ENCODE measurements around the gene CCNG2. TPM values are rescaled to one million over a fixed set of nuclear protein-coding genes. Genes with fewer than 3 reads are reported as not detected.

CCNG2 gene
- total RNA-seq, 1 experiment from 2014 or later = 10.6 TPM

DNA sequence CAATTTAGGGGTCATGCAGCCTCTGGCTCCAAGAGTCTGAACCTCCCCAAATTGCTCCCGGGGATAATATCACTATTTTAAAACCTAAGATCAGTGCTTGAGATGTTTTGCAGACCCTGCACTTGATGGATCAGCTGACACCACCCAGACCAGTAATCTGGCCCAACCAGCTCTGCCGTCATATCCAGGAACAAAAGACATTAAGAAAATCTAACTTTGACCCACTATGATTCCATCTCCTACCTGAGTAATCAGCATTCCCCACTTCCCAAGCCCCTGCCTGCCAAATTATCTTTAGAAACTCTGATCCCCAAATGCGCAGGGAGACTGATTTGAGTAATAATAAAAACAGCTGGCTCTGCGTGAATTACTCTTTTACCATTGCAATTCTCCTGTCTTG, 34.4 kb upstream of the CCNG2 start:
- Histone ChIP-seq H4K5ac (ENCODE audit: insufficient read length, low read depth, low read length) (no peak overlapping the region), H3K9me3 (ENCODE audit: control insufficient read depth, low read depth, low read length) (no peaks in the 10 kb centered on the region), H2BK15ac (ENCODE audit: low read depth, low read length) (no peak overlapping the region), H3K9ac (ENCODE audit: extremely low read depth, insufficient read length, low read length) (no peak overlapping the region), H3K4ac (ENCODE audit: low read depth, low read length) (no peak overlapping the region), H3K56ac (ENCODE audit: insufficient read length, low read depth, low read length) (no peak overlapping the region), H3K18ac (ENCODE audit: insufficient read length, low read depth, low read length) (no peak overlapping the region), H2BK12ac (ENCODE audit: insufficient read length, low read depth, low read length) (no peak overlapping the region), H3T11ph (ENCODE audit: low read length) (no peak overlapping the region), H4K91ac (ENCODE audit: insufficient read length, low read depth, low read length) (no peak overlapping the region), H2BK20ac (ENCODE audit: low read depth, low read length, poor library complexity, severe bottlenecking) (no peak overlapping the region), H3K27me3 (ENCODE audit: insufficient read depth, low read length) (no peaks in the 10 kb centered on the region), H3K23ac (ENCODE audit: insufficient read length, low read depth, low read length) (no peak overlapping the region), H3K4me1 (ENCODE audit: insufficient read depth, low read length) (peaks cover 2% of the 10 kb centered on the region; the same call in 1 of the 2 replicates), H2AK5ac (ENCODE audit: insufficient read length, low read length) (no peak overlapping the region), H2BK5ac (ENCODE audit: insufficient read length, low read length) (no peak overlapping the region), H2AFZ (ENCODE audit: low read length) (no peak overlapping the region), H3K27ac (ENCODE audit: insufficient read length, low read depth, low read length) (no peak overlapping the region), H4K8ac (replicated peaks; ENCODE audit: insufficient read length, low read depth, low read length) (no peak overlapping the region), H3K14ac (ENCODE audit: insufficient read depth, low read length) (no peak overlapping the region), H2BK120ac (ENCODE audit: low read depth, low read length, poor library complexity, severe bottlenecking) (no peak overlapping the region), H3K23me2 (ENCODE audit: insufficient read length, low read depth, low read length, poor library complexity, severe bottlenecking) (no peaks in the 10 kb centered on the region), H3K4me2 (ENCODE audit: insufficient read depth, insufficient read length, low read length) (no peak overlapping the region), H3K79me2 (ENCODE audit: insufficient read depth, low read length) (no peaks in the 10 kb centered on the region), H3K79me1 (ENCODE audit: insufficient read depth, low read depth, low read length, poor library complexity, severe bottlenecking) (no peaks in the 10 kb centered on the region), H4K20me1 (ENCODE audit: control insufficient read depth, insufficient read depth, insufficient read length) (no peaks in the 10 kb centered on the region)
- no peak for DNase-seq
- no CpG with 5 or more reads among the region's 4 CpGs for WGBS (ENCODE audit: extremely low coverage, insufficient read length, low lambda C conversion rate)
- H3K36me3 Mint-ChIP-seq (ENCODE audit: insufficient read depth in 1 of 3, low read depth in 3 of 3) = no peaks in the 10 kb centered on the region
- no peak overlapping the region for H3K4me3 Mint-ChIP-seq
- TF ChIP-seq CTCF (conservative IDR thresholded peaks at IDR 0.05) = no peak
- peaks cover 19 to 34% of the 10 kb centered on the region in 2 experiments for H3K4me1 Mint-ChIP-seq
- peaks cover 2% of the 10 kb centered on the region for H3K27me3 Mint-ChIP-seq (ENCODE audit: low read depth)
- H3K27ac Mint-ChIP-seq = no peak overlapping the region
- peaks cover 3 to 7% of the 10 kb centered on the region in 2 experiments; a peak in 1 of 5 replicates for H3K9me3 Mint-ChIP-seq

Measured in H9 (cell line).